Loucy (cell line): ENCODE results near the gene GRHL1.

ENCODE experiments used
- H2AFZ ChIP-seq: fragments of 200-600 bp; sonication (generic); 2 replicates; pipeline ENCODE4 v1.6.0; 2016; ENCODE audit warnings: antibody characterized with exemption, mild to moderate bottlenecking, low read length, moderate library complexity
- H3F3A ChIP-seq: fragments of 200-600 bp; 2 replicates; pipeline ENCODE4 v1.6.0; 2016; ENCODE audit warnings: antibody characterized with exemption, low read depth, mild to moderate bottlenecking
- H3K27me3 ChIP-seq: fragments of 200-600 bp; sonication (generic); 2 replicates; pipeline ENCODE4 v1.6.1; 2014; ENCODE audit warnings: low read length, mild to moderate bottlenecking; ENCODE audit not compliant: insufficient read depth, poor library complexity, severe bottlenecking
- H3K36me3 ChIP-seq: fragments of 200-600 bp; sonication (generic); 2 replicates; pipeline ENCODE4 v1.6.1; 2016; ENCODE audit warnings: low read length; ENCODE audit not compliant: insufficient read depth
- H3K4me1 ChIP-seq: fragments of 200-600 bp; sonication (generic); 2 replicates; pipeline ENCODE4 v1.5.1; 2014; ENCODE audit warnings: low read length, mild to moderate bottlenecking; ENCODE audit not compliant: insufficient read depth, poor library complexity, severe bottlenecking
- H3K4me2 ChIP-seq: fragments of 200-600 bp; sonication (generic); 2 replicates; pipeline ENCODE4 v1.6.0; 2014; ENCODE audit warnings: antibody characterized with exemption, low read length, low read depth, mild to moderate bottlenecking; ENCODE audit not compliant: poor library complexity, severe bottlenecking
- H3K4me3 ChIP-seq: fragments of 200-600 bp; sonication (generic); 2 replicates; pipeline ENCODE4 v1.5.1; 2014; ENCODE audit warnings: low read length, mild to moderate bottlenecking, mixed read lengths; ENCODE audit not compliant: poor library complexity, severe bottlenecking
- H3K79me2 ChIP-seq: fragments of 200-600 bp; sonication (generic); 2 replicates; pipeline ENCODE4 v1.6.1; 2014; ENCODE audit warnings: low read length; ENCODE audit not compliant: insufficient read depth
- H3K9ac ChIP-seq: fragments of 200-600 bp; sonication (generic); 2 replicates; pipeline ENCODE4 v1.6.0; 2014; ENCODE audit warnings: mild to moderate bottlenecking, low read depth, low read length, moderate library complexity; ENCODE audit not compliant: poor library complexity, severe bottlenecking
- H3K9me2 ChIP-seq: fragments of 200-600 bp; sonication (generic); replicated peaks from 2 replicates; pipeline ENCODE4 v1.6.1; 2016; ENCODE audit warnings: low read depth, low read length, mixed read lengths
- H3K9me3 ChIP-seq: fragments of 200-600 bp; sonication (generic); 2 replicates; pipeline ENCODE4 v1.6.1; 2014; ENCODE audit warnings: mild to moderate bottlenecking, antibody characterized with exemption, low read length, low read depth; ENCODE audit not compliant: insufficient read depth
- H4K20me1 ChIP-seq: fragments of 200-600 bp; sonication (generic); 2 replicates; pipeline ENCODE4 v1.6.0; 2014; ENCODE audit warnings: antibody characterized with exemption, low read length, mild to moderate bottlenecking; ENCODE audit not compliant: insufficient read depth, poor library complexity, severe bottlenecking
- EZH2phosphoT487 ChIP-seq: fragments of 200-600 bp; IDR thresholded peaks from 2 replicates; pipeline ENCODE4 v1.6.1; 2018; ENCODE audit warnings: antibody characterized with exemption, mild to moderate bottlenecking, moderate library complexity, borderline replicate concordance
- TF ChIP-seq, protein P1 (sequence below): fragments of 200-600 bp; sonication (generic); conservative IDR thresholded peaks from 2 replicates; pipeline ENCODE4 v1.5.1; 2014; ENCODE audit warnings: mild to moderate bottlenecking, antibody characterized with exemption, low read length

Gene GRHL1

GRCh38 chr2:9991221-9991620 lies 39.7 kb downstream of the GRHL1 start:
- Histone ChIP-seq H3K36me3 (peaks cover 28% of the 10 kb centered on the region; the same call in 1 of the 2 replicates), H3K79me2 (no peaks in the 10 kb centered on the region), H3K4me2 (no peak overlapping the region), H2AFZ (no peak overlapping the region), H3K9me2 (no peaks in the 10 kb centered on the region), H4K20me1 (no peaks in the 10 kb centered on the region), H3K27me3 (no peaks in the 10 kb centered on the region), H3K4me3 (no peak overlapping the region), H3K4me1 (no peaks in the 10 kb centered on the region), H3K9ac (no peak overlapping the region), H3F3A (no peaks in the 10 kb centered on the region), H3K9me3 (no peaks in the 10 kb centered on the region)
- no peak for TF ChIP-seq EZH2phosphoT487

GRCh38 chr2:9991829-9992273 lies 40.4 kb downstream of the GRHL1 start:
- no peaks in the 10 kb centered on the region for H3F3A ChIP-seq

DNA sequence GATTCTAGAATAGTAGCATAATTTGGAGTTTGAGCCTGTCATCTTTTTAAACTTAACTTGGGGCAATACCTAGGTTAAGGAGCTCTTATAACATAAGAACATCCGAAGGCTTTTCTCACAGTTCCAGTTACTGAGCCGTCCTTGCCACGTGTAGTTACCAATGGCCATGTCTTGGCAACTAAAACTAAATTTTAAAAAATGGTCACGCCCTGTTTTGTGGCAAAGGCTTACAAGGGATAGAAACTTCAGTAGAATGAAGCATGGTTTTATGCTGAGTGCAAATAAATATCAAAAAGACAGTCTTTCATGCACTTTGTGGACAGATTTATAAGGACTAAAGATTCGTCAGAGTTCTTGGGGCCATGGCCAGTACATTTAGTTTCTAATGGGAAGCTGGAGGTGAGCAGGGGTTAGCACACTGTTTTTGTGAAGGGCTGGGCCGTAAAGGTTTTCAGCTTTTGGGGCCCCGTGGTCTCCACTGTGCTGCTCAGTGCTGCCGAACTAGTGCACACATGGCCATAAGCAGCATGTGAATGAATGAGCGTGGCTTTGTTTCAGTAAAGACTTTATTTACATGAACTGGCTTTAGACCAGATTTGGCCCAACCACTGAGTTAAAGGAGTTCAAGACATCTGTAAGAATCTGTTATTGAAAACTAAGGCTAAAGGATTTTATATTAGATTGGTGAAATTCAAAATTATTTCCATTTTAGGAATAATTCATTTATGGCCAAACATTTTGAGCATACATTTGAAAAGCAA lies 41.1 kb downstream of the GRHL1 start:
- H3K4me1 ChIP-seq = no peaks in the 10 kb centered on the region
- no peaks in the 10 kb centered on the region for H3K27me3 ChIP-seq
- peaks cover 36% of the 10 kb centered on the region; the same call in 1 of the 2 replicates for H3K36me3 ChIP-seq
- TF ChIP-seq, protein P1, sequence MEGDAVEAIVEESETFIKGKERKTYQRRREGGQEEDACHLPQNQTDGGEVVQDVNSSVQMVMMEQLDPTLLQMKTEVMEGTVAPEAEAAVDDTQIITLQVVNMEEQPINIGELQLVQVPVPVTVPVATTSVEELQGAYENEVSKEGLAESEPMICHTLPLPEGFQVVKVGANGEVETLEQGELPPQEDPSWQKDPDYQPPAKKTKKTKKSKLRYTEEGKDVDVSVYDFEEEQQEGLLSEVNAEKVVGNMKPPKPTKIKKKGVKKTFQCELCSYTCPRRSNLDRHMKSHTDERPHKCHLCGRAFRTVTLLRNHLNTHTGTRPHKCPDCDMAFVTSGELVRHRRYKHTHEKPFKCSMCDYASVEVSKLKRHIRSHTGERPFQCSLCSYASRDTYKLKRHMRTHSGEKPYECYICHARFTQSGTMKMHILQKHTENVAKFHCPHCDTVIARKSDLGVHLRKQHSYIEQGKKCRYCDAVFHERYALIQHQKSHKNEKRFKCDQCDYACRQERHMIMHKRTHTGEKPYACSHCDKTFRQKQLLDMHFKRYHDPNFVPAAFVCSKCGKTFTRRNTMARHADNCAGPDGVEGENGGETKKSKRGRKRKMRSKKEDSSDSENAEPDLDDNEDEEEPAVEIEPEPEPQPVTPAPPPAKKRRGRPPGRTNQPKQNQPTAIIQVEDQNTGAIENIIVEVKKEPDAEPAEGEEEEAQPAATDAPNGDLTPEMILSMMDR = no peak
- no peak for TF ChIP-seq EZH2phosphoT487
- no peak overlapping the region for H3K9ac ChIP-seq
- no peaks in the 10 kb centered on the region for H3K9me2 ChIP-seq
- no peak overlapping the region for H2AFZ ChIP-seq
- H3K4me3 ChIP-seq = no peak overlapping the region
- no peaks in the 10 kb centered on the region for H3K79me2 ChIP-seq
- H3K4me2 ChIP-seq = no peak overlapping the region
- H4K20me1 ChIP-seq = no peaks in the 10 kb centered on the region
- H3K9me3 ChIP-seq = no peaks in the 10 kb centered on the region
- H3F3A ChIP-seq = no peaks in the 10 kb centered on the region

More at GRCh38 chr2:9991829-9992273, 40.4 kb downstream of the GRHL1 start:
- no peak for TF ChIP-seq EZH2phosphoT487
- TF ChIP-seq, protein P1 = no peak
- H4K20me1 ChIP-seq = no peaks in the 10 kb centered on the region
- H3K79me2 ChIP-seq = no peaks in the 10 kb centered on the region
- H3K9me3 ChIP-seq = no peaks in the 10 kb centered on the region
- H3K4me1 ChIP-seq = no peaks in the 10 kb centered on the region
- no peaks in the 10 kb centered on the region for H3K9me2 ChIP-seq
- no peak overlapping the region for H2AFZ ChIP-seq
- H3K4me2 ChIP-seq = no peak overlapping the region
- H3K27me3 ChIP-seq = no peaks in the 10 kb centered on the region
- no peak overlapping the region for H3K9ac ChIP-seq
- H3K4me3 ChIP-seq = no peak overlapping the region
- peaks cover 34% of the 10 kb centered on the region; the same call in 1 of the 2 replicates for H3K36me3 ChIP-seq
